HL-60 (cell line): ENCODE data around the gene LSAMP.

Source experiments
- DNase-seq, 2 experiments: peaks; one replicate each; pipeline ENCODE4 v3.0.0-alpha.2; 2010 to 2020; ENCODE audit warnings: low read depth in 1 of 2, low spot score in 1 of 2
- H3K27ac ChIP-seq: fragments of 250-450 bp; sonication (Bioruptor Pico); replicated peaks from 2 replicates; pipeline ENCODE4 v1.5.1; 2020; ENCODE audit warnings: mild to moderate bottlenecking, moderate library complexity
- H3K27me3 ChIP-seq: fragments of 250-450 bp; sonication (Bioruptor Pico); 2 replicates; pipeline ENCODE4 v1.5.1; 2021; ENCODE audit warnings: mild to moderate bottlenecking, moderate library complexity; ENCODE audit not compliant: insufficient read depth, poor library complexity, severe bottlenecking
- H3K4me3 ChIP-seq: replicated peaks from 2 replicates; pipeline ENCODE4 v1.5.1; 2011; ENCODE audit warnings: mild to moderate bottlenecking, control low read depth, low read length; ENCODE audit not compliant: insufficient read depth
- CTCF ChIP-seq: IDR thresholded peaks from one replicate; pipeline ENCODE4 v1.5.1; 2011; ENCODE audit warnings: low read length, control low read depth, inconsistent platforms; ENCODE audit not compliant: insufficient read depth
- GABPA ChIP-seq: IDR thresholded peaks from 2 replicates; pipeline ENCODE4 v1.6.1; 2012; ENCODE audit warnings: low read depth
- POLR2AphosphoS5 ChIP-seq: IDR thresholded peaks from 2 replicates; pipeline ENCODE4 v1.6.1; 2012; ENCODE audit warnings: low read depth
- REST ChIP-seq: IDR thresholded peaks from 2 replicates; pipeline ENCODE4 v1.6.1; 2012; ENCODE audit warnings: low read depth; ENCODE audit not compliant: insufficient replicate concordance
- SPI1 ChIP-seq: IDR thresholded peaks from 2 replicates; pipeline ENCODE4 v1.6.1; 2012; ENCODE audit warnings: low read depth, mild to moderate bottlenecking, borderline replicate concordance

Gene LSAMP

GRCh38 chr3:116190095-116190494 is 255.2 kb downstream of the LSAMP start:
- Histone ChIP-seq H3K4me3 (no peak overlapping the region), H3K27ac (no peak overlapping the region), H3K27me3 (no peaks in the 10 kb centered on the region)
- TF ChIP-seq SPI1, result no peak
- TF ChIP-seq POLR2AphosphoS5, result no peak
- no peak for TF ChIP-seq GABPA
- TF ChIP-seq CTCF, result no peak
- no peak for TF ChIP-seq REST
- DNase-seq, result no peak

GRCh38 chr3:116188231-116188785 is 257.0 kb downstream of the LSAMP start:
- DNase-seq, result no peak
- Histone ChIP-seq H3K4me3 (no peak overlapping the region), H3K27ac (no peak overlapping the region), H3K27me3 (no peaks in the 10 kb centered on the region)
- TF ChIP-seq POLR2AphosphoS5 (no peak), REST (no peak), GABPA (no peak), SPI1 (no peak), CTCF (no peak)

GRCh38 chr3:116186049-116186448 is 259.2 kb downstream of the LSAMP start:
- Histone ChIP-seq H3K27ac (no peak overlapping the region), H3K27me3 (no peaks in the 10 kb centered on the region), H3K4me3 (no peak overlapping the region)
- TF ChIP-seq POLR2AphosphoS5, result no peak
- no peak for TF ChIP-seq CTCF
- TF ChIP-seq GABPA, result no peak
- no peak for TF ChIP-seq SPI1
- no peak for TF ChIP-seq REST
- no peak for DNase-seq
